Measurements from ENCODE around the gene MAPK1IP1L.
A peak's percentile ranks its signal among the peaks of the same experiment; 100 is the strongest.

Gene MAPK1IP1L

DNA sequence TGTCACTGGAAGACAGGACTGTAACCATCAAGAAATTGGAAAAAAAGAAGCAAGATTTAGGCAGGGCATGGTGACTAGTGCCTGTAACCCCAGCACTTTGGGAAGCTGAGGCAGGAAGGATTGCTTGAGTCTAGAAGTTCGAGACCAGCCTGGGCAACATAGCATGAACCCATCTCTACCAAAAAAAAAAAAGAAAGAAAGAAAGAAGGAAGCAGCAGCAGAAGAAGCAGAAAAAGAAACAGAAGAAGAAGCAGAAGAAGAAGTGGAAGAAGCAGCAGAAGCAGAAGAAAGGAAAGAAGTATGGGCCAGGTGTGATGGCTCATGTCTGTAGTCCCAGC, 47.1 kb downstream of the MAPK1IP1L start:
- DNase-seq, result no peak

DNA sequence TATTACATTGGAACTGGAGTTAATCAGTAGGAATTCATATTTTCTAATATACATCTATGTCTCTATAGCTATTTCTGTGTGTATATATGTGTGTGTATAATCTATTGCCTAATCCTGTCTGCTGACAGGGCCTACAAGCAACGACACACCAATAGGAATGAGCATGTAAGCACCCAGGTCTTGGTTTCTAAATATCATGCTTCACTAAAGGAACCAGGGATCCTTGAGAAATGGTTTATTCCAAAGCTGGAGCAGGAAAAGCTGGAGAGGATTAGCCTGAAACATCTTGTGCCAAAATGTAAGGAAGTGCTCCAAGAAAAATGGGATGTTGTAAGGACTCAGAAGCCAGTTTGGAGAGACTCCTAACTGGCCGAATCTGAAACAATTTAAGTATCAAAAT, 48.3 kb downstream of the MAPK1IP1L start:
- DNase-seq, result no peak

DNA sequence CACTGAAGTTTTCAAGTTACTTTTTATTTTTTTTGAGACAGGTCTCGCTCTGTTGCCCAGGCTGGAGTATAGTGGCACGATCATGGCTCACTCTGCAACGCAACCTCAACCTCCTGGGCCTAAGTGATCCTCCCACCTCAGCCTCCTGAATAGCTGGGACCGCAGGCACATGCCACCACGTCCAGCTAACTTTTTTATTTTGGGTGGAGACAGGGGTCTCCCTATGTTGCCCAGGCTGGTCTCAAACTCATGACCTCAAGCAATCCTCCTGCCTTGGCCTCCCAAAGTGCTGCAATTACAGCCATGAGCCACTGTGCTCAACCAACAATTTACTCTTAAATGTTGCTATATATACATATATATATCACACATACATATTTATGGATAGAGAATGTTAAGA, 50.3 kb downstream of the MAPK1IP1L start:
- no peak for DNase-seq

DNA sequence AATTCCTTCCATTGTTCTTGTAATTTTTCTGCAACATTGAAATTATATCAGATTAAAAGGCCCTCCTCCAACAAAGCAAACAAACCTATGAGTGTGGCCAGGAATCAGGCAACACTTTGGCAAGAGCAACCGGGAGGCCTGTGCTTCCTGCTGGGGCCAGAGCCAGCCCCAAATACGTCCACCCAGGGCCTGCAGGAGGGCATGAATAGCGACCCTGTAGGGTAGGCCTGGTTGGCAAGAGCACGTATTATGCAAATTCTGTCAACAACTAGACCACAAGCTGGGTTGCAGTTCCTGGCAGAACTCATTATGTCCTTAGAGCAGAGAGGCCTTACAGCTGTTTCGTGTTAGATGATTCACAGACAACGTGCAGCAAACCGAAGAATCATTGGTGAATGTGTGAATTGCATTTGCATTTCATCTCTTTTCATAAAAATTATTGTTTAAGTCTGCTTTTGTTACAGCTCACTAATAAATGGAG, 50.7 kb downstream of the MAPK1IP1L start:
- DNase-seq, result peak; percentile 83

DNA sequence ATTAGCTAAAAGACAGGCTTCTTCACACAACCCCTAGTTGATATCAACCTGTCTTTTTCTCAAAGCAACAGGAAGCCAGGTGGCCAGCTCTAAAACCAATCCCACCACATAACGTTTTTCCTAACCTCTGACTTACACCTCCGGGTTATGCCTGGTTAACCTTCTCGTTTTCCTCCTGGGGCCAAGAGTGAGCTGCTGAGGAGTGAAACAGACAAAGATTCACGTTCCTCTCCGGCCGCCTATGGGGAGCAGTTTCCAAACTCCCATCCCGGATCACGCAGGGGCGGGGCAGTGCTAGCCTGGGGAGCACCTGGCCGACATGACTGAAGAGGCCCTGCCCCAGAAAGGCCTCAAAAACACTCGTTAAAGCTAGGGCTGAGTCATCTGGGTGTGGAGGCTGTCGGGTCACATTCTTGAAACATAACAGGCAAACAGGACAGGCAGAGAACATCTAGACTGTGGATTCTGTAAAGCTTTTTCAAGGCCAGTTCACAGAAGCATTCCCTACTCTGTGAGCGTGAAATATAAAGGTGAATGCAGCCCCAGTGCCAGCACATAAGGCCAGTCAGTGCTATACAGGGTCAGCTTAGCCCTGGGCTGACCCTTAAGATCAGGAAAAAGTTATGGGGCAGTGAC, 51.7 kb downstream of the MAPK1IP1L start:
- DNase-seq, result peak; percentile 96

DNA sequence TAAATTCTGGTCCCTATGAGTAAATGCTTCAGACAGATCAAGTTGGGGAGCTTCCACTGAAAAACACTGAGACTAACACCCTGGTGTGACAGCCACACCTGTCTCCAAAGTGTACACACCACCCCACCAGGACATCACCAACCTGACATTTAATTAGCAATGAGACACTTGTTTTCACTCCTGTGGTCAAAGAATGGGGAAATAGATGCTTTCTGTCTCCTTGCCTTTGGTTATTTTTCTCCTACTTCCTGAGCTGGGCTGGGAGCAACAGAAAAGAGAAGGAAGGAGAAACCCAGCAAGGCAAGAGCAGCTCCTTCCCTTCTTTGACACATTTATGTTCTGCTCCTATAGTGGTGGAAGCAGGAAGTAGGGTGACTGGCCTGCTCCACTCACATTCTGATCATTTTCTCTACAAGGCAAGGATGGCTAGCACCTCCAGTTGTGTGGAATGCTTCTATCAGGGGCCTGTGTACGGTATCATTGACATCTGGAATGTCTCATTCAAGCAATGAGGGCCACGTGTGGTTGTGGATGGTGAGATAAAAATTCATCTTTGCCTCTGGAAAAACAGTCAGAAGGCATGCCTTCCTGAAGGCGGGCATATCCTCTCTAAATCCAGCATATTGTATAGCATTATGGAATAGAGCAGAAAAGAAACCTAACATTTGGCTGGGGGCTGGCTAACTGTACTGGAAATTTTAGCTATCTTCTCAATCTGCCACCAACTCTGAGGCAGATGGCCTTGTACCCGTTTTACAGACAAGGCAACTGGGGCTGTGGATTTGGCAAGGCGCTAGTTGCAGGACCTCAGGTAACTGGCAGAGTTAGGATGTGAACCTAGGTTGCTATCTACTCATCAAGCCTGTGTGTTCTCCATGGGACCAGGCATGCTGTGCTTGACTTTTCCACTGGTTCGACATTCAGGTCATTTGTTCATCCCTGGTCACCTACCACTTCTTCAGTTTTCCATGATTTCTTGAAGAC, 52.8 kb downstream of the MAPK1IP1L start:
- DNase-seq, result peak; percentile 49

DNA sequence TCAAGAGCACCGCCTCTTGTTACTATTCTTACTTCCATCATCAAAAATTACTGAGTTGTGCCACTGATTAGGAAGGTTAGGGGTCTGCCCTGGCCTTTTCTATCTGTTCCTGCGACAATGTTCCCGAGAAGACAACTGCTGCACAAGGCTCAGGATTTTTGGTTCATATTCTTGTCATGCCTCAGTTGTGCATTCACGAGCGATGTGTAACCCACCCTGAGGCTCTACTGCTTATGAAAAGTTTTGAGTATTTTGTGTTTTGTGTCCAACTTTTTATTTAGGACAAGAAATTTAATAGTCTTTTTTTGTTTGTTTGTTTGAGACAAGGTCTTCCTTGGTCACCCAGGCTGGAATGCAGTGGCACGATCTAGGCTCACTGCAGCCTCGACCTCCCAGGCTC, 54.5 kb downstream of the MAPK1IP1L start:
- no peak for DNase-seq

DNA sequence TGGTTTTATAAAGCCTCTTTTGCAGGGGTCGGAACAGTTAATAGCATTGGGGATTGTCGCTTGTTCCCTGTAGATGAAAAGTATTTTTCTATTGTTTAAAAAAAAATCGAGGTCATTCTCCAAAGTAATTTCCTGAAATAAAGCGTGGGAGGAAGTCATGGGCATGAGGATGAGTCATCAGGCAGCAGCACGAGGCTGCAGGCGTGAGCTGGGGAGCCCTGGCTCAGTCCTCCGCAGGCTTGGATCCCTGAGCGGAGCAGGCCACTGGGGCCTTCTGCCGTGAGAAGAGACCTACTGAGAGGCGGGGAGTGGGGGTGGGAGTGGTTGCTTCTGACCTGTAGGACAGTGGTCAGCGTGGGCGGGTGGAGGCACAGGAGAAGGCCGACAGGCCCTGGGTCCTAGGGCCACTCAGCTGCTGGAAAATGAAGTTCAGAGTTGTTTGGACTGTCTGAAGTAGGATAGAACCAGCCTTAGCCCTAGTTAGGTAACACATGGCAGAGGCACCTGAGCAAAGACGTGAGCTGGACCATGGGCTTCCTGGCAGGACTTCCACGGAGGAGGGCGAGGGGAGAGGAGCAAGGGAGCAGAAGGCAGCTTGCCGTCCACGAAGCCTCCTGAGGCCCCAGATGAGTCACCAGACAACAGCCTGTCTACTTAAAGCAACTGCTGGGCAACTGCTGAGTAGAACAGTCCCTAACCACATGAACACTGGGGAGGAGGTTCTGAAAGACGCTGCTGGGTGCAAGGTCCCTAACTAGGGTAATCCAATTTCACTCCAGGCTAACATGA, 56.5 kb downstream of the MAPK1IP1L start:
- DNase-seq, result peak; percentile 87

DNA sequence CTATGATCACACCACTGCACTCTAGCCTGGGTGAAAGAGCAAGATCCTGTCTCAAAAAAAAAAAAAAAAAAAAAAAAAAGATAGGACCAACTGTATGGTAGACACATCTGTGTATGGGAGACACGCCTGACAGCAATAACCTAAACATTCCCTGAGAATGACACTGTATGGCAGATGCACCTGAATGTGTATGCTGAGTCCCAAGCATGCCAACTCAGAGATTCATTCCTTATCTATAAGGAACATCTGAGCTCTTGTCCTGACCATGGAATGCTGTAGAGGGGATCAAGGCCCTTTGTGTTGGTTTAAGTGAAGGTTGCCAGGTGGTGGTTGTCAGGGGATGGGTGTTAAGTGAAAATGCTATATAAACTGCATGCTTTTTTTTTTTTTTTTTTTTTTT, 58.4 kb downstream of the MAPK1IP1L start:
- peak; percentile 33 for DNase-seq

DNA sequence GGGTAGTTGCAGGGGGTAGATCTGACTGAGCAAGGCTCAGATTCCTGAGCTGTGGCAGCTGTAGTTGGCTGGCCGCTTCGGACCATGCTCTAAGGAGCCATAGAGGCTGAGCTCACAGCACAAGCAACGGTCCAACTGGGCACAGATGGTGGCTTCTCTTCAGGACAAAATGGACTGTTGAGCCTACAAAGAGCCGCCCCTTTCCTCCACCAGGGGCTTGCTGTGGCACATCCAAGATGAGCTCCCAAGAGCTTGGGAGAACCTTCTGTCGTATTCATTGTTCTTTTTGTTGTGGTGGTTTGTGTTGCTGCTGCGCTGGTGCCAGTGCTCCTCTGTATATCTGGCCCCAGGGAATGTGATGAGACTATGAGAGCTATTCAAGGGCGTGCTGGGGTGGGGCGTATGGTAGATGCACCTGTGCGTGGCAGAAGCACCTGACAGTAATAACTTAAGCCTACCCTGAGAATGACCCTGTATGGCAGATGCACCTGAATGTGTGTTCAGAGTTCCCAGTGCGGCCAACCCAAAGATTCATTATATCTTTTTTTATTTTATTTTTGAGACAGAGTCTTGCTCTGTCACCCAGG, 59.8 kb downstream of the MAPK1IP1L start:
- no peak for DNase-seq

DNA sequence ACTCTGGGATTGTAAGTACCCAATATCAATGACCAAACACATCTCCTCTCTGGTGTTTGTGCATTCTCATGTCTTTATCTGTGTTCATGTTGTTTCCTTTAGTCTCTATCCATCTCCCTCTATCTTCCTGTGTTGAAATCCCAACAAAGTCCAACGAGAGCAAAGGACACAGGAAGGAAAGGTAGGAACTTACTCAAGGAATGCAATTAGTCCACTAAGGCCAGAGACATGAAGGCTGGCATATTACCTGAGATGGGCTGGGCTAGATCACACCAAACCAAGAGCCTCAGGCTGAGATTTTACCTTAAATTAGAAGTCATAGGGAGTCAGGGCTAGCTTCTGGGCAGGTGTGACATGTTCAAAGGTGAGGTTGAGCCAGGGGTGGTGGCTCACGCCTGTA, 63.3 kb downstream of the MAPK1IP1L start:
- no peak for DNase-seq

DNA sequence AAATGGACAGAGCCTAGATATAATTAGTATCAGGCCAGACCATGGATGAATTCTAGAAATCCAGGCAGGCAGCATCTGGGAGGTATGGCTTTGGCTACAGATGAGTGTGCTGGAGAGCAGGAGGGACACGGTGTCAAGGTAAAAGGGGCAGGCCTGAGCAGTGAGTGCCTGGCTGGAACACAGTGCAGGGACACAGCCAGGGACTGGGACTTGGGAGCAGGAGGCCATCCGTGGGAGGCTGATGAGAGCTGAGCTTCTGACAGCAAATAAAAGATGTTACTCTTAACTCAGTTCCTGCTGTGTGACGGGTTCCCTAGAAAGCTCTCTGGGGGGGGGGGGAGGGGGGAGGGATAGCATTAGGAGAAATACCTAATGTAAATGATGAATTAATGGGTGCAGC, 64.0 kb downstream of the MAPK1IP1L start:
- no peak for DNase-seq

DNA sequence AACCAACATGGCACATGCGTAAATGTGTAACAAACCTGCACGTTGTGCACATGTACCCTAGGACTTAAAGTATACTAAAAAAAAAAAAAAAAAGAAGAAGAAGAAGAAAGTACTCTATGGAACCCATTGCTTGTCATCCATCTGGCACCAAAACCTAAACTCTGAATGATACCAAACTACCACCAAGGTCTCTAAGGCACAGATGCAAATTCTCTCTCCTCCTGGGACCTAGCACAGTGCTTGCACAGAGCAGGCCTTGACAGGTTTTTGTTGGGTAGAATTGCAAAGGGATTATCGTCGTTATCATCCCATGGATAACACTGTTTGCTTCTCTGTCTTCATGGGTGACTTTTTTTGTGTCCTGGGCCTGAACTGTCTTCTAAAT, 64.4 kb downstream of the MAPK1IP1L start:
- no peak for DNase-seq

DNA sequence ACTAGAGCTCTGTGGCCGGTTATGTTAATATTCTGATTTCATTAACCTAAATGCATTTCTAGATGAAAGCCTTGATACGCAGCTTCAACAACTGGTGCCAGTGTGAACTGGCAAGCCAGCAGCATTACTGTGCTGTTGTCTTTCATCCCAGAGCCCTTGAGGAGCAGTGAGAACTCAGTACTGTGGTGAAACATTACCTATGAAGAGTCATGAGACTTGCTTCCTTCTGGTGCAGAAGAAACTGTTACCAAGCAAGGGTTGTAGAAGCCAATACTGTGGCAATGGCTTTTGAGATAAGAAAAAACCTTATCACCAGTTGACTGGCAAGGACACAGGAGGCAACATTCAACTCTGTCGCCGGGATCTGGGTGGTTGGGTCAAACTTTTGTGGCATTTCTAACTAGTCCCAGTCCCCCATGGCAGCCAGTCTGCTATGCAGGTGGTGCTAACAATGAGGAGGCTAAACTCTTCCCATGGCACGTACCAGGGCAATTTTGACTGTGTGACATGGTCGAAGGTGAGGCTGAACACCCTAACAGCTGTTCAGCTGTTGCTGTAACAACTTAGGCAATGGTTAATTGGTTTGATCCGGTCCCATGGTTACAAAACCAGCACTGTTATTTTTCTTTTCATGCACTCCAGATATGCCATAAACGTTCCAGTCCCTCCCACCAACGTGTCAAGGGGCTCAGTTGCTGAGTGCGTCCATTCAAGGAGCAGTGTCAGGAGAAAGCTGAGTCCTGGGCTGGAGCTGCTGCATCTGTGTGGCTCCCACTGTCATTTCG, 65.0 kb downstream of the MAPK1IP1L start:
- DNase-seq, result no peak

DNA sequence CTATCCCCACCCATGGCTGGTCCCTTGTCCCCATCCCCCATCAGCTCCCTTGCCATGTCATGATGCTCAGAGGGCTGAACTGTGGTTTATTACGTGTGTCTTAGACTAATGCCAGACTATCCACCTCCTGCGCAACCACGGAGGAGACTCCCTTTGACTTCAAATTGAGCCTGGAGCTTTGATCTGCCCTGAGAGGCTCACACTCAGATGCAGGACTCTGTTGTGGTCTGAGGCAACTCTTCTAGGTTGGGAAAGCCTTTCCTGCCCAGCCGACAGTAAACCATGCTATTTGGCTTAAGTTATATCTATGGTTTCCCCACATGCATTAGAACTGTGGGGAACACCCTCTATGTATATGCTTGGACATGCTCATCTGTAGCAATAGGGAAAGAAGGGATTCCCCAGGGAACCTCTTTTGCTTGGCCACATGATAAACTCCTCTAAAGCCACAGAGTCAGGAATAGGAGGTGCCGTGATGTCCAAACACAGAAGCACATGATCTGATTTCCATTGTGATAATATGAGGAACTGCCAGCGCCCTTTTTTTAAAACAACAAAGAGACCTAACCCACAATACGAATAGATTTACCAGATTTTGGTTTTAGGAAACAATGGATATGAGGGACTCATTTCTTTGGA, 66.5 kb downstream of the MAPK1IP1L start:
- DNase-seq, result no peak

DNA sequence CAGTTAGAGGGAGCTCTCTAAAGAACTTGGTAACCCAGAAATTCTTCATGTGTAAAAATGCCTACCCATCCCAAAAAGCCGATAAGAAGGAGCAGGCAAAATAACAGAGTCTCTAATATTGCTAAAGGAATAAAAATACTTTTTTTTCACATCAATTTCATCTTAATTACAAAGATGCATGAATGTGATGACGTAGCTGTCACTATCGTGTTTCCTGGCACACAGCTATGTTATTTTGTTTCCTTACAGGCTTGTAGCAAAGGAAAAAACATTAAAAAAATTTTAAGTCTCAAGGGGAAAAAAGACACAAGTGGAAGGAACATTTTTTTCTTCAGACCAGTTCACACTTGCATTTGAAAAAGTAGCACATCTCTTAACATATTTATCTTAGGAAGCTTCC, 67.3 kb downstream of the MAPK1IP1L start:
- no peak for DNase-seq
